Spleen (tissue), 11 donors: ENCODE measurements around the gene STK4. TPM values are rescaled to one million over a fixed set of nuclear protein-coding genes. Genes with fewer than 3 reads are reported as not detected.

ENCODE experiments used
- DNase-seq: peaks from one replicate; pipeline ENCODE4 v3.0.0-alpha.2; 2020
- H3K27ac ChIP-seq, 8 donors: fragments of 200-600 bp; sonication (generic) in 7 of 8; 1 replicate in 4 of 8; 2 replicates in 4 of 8; pipeline versions ENCODE4 v1.5.0 to v1.8.0; 2016 to 2021; ENCODE audit warnings: inconsistent platforms in 4 of 8, mild to moderate bottlenecking in 4 of 8, moderate library complexity in 1 of 8
- H3K27me3 ChIP-seq, 7 donors: fragments of 200-600 bp; sonication (generic) in 6 of 7; replicated peaks in 1 of 7; 1 replicate in 4 of 7; 2 replicates in 3 of 7; pipeline versions ENCODE4 v1.5.0 to v1.8.0; 2016 to 2021; ENCODE audit warnings: inconsistent platforms in 3 of 7, mild to moderate bottlenecking in 1 of 7
- H3K36me3 ChIP-seq, 6 donors: fragments of 200-600 bp; sonication (generic) in 5 of 6; 1 replicate in 4 of 6; 2 replicates in 2 of 6; pipeline versions ENCODE4 v1.5.0 to v1.8.0; 2016 to 2021; ENCODE audit warnings: inconsistent platforms in 2 of 6
- H3K4me1 ChIP-seq, 6 donors: fragments of 200-600 bp; sonication (generic) in 5 of 6; 1 replicate in 3 of 6; 2 replicates in 3 of 6; pipeline versions ENCODE4 v1.5.0 to v1.8.0; 2016 to 2021; ENCODE audit warnings: inconsistent platforms in 3 of 6
- H3K4me3 ChIP-seq, 8 donors: fragments of 200-600 bp; sonication (generic) in 7 of 8; 1 replicate in 4 of 8; 2 replicates in 4 of 8; pipeline versions ENCODE4 v1.5.0 to v1.8.0; 2016 to 2021; ENCODE audit warnings: inconsistent platforms in 4 of 8, mild to moderate bottlenecking in 4 of 8, moderate library complexity in 2 of 8
- H3K9me3 ChIP-seq, 8 donors: fragments of 200-600 bp; sonication (generic) in 7 of 8; 1 replicate in 4 of 8; 2 replicates in 4 of 8; pipeline versions ENCODE4 v1.5.0 to v1.8.0; 2016 to 2021; ENCODE audit warnings: inconsistent platforms in 4 of 8
- CTCF ChIP-seq, 11 experiments: fragments of 200-600 bp in 7 of 11; fragments of 450-650 bp in 4 of 11; sonication (generic) in 4 of 11; IDR thresholded peaks in 8 of 11; conservative IDR thresholded peaks in 3 of 11; 1 replicate in 7 of 11; 2 replicates in 4 of 11; pipeline versions ENCODE4 v1.4.0 to v1.8.0; 2016 to 2021; ENCODE audit warnings: antibody characterized with exemption in 11 of 11, inconsistent platforms in 4 of 11, mild to moderate bottlenecking in 1 of 11
- POLR2A ChIP-seq, 3 donors: fragments of 450-650 bp; IDR thresholded peaks; one replicate each; pipeline ENCODE4 v1.5.1; 2017; ENCODE audit warnings: antibody characterized with exemption in 3 of 3, mild to moderate bottlenecking in 1 of 3
- POLR2AphosphoS5 ChIP-seq, 3 donors: sonication (generic); formaldehyde crosslinking; IDR thresholded peaks; one replicate each; pipeline ENCODE4 v1.5.1; 2017; ENCODE audit warnings: antibody characterized with exemption in 3 of 3
- WGBS, 5 donors: extraction: QIAGEN DNeasy Blood & Tissue Kit in 3 of 5; methylation state at CpG; one replicate each; pipeline versions ENCODE4 v1.1.5 to v1.1.7; 2013 to 2018; 5-methylcytosine and 5-hydroxymethylcytosine counted together
- intact Hi-C: fragments of 100-400 bp; cut with DNase I; formaldehyde crosslinking; loops from one replicate; pipeline ENCODE4 v1.15.0; 2023; ENCODE audit warnings: low total_unique reads
- polyA plus RNA-seq, 3 donors: library from polyadenylated mRNA; stranded (reverse); fragments of 200-250 nt; gene quantifications; one replicate each; pipeline ENCODE4 v1.2.1, GENCODE V29; 2013
- total RNA-seq, 7 donors: library from RNA; depleted of rRNA in 3 of 7; stranded (reverse); fragments of >200 nt in 3 of 7; fragmentation: NEBNext Ultra II Directional in 4 of 7; extraction: Animal tissue kit (Norgen Biotek cat#: 25700) in 4 of 7; gene quantifications; one replicate each; pipeline versions ENCODE4 v1.1.0 to v1.2.1, GENCODE V29; 2016 to 2021
- donor health status: healthy with polysubstance abuse.
- donor health status: DM: no; HTN: no; CAD: no; lungs with moderate emphysema.
- donor health status: DM: no; HTN: no; CAD: no.
- donor health status: Bipolar disorder and iron deficiency.
- donor health status: healthy.
- donor health status: DM: no; HTN: no; CAD: no.
- donor health status: DM: yes; HTN: yes; CAD: no.

Gene STK4
- total and polyA plus RNA-seq, 10 donors, result 19.0 to 241 (median 124) TPM

- DNase-seq, result no peak
- intact Hi-C loops, result no loop called here
- WGBS, 5 donors, result 94 to 99% (median 96%) methylated on average over 10 of the region's 10 CpGs
Measured at GRCh38 chr20:44918761-44919160, 47.6 kb upstream of the STK4 start.

GRCh38 chr20:44921447-44921846 is 44.9 kb upstream of the STK4 start:
- no peaks in the 10 kb centered on the region for H3K9me3 ChIP-seq
- TF ChIP-seq POLR2A (IDR thresholded peaks at IDR 0.05) (no peak), CTCF (IDR thresholded peaks at IDR 0.05 in 8 of 11, conservative IDR thresholded peaks at IDR 0.05 in 3 of 11) (no peak), POLR2AphosphoS5 (IDR thresholded peaks at IDR 0.05) (no peak)
- intact Hi-C loops, result no loop called here
- H3K27me3 ChIP-seq, result no peaks in the 10 kb centered on the region
- no peak overlapping the region for H3K4me3 ChIP-seq
- no peaks in the 10 kb centered on the region for H3K4me1 ChIP-seq
- WGBS, 5 donors, result 94 to 98% (median 97%) methylated on average over 14 of the region's 14 CpGs
- no peak for DNase-seq
- H3K27ac ChIP-seq, result no peak overlapping the region
- H3K36me3 ChIP-seq, result peaks cover 0 to 86% (median 15%) of the 10 kb centered on the region in 6 donors

More at GRCh38 chr20:44918761-44919160, 47.6 kb upstream of the STK4 start:
- Histone ChIP-seq H3K4me3 (no peak overlapping the region), H3K4me1 (no peaks in the 10 kb centered on the region), H3K27me3 (no peaks in the 10 kb centered on the region), H3K36me3 (peaks cover 0 to 78% (median 10%) of the 10 kb centered on the region in 6 donors), H3K27ac (no peak overlapping the region), H3K9me3 (no peaks in the 10 kb centered on the region)
- TF ChIP-seq CTCF (IDR thresholded peaks at IDR 0.05 in 8 of 11, conservative IDR thresholded peaks at IDR 0.05 in 3 of 11), result no peak
- TF ChIP-seq POLR2AphosphoS5 (IDR thresholded peaks at IDR 0.05), result no peak

- Histone ChIP-seq H3K9me3 (no peaks in the 10 kb centered on the region), H3K36me3 (peaks cover 0 to 61% (median 13%) of the 10 kb centered on the region in 6 donors), H3K27me3 (no peaks in the 10 kb centered on the region), H3K4me1 (no peaks in the 10 kb centered on the region), H3K27ac (no peak overlapping the region), H3K4me3 (no peak overlapping the region)
- no peak for TF ChIP-seq POLR2AphosphoS5 (IDR thresholded peaks at IDR 0.05)
- no peak for TF ChIP-seq POLR2A (IDR thresholded peaks at IDR 0.05)
- no peak for TF ChIP-seq CTCF (IDR thresholded peaks at IDR 0.05 in 8 of 11, conservative IDR thresholded peaks at IDR 0.05 in 3 of 11)
- WGBS, 5 donors, result 89 to 93% (median 91%) methylated on average over 4 of the region's 4 CpGs
- DNase-seq, result no peak
- intact Hi-C loops, result no loop called here
Measured at GRCh38 chr20:44924541-44924940, 41.8 kb upstream of the STK4 start.

GRCh38 chr20:44928595-44928994 is 37.7 kb upstream of the STK4 start:
- no peaks in the 10 kb centered on the region for H3K4me1 ChIP-seq
- H3K9me3 ChIP-seq, result no peaks in the 10 kb centered on the region
- 73 to 83% (median 82%) methylated on average over 3 of the region's 3 CpGs for WGBS, 5 donors
- H3K27me3 ChIP-seq, result no peaks in the 10 kb centered on the region
- H3K27ac ChIP-seq, result no peak overlapping the region
- H3K4me3 ChIP-seq, result no peak overlapping the region
- TF ChIP-seq CTCF (IDR thresholded peaks at IDR 0.05 in 8 of 11, conservative IDR thresholded peaks at IDR 0.05 in 3 of 11) (no peak), POLR2AphosphoS5 (IDR thresholded peaks at IDR 0.05) (no peak), POLR2A (IDR thresholded peaks at IDR 0.05) (no peak)
- peaks cover 0 to 65% (median 15%) of the 10 kb centered on the region in 6 donors for H3K36me3 ChIP-seq
- intact Hi-C loops, result no loop called here
- DNase-seq, result no peak
